ENCODE measurements around the gene ARHGAP10.

Gene ARHGAP10

DNA sequence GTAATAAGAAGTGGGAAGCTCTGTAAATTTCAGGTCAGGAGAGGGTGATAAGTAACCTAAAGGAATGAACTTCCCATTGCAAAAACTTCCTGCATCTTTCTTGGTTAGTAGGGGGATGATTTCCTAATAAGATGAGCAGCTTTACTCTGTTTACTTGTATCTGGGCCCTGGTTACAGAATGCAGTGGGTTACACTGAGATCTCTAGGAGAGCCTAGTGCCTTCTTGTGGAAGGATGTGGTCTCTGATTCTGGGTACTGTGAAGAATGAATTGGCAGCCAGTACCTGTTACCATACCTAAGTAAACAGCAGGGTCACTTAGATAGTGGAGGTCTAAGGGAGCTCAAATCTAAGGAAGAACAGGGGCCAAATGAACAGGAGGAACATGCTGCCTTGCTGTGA is 320.6 kb downstream of the ARHGAP10 start:
- Histone ChIP-seq H3K27ac (no peak overlapping the region), H3K27me3 (ENCODE audit: insufficient read depth, low read depth) (no peaks in the 10 kb centered on the region), H3K36me3 (ENCODE audit: insufficient read depth) (no peaks in the 10 kb centered on the region), H2AFZ (ENCODE audit: low read depth) (no peak overlapping the region), H3K4me1 (ENCODE audit: low read depth, poor library complexity, severe bottlenecking) (peaks cover 24% of the 10 kb centered on the region), H4K20me1 (ENCODE audit: insufficient read depth) (no peaks in the 10 kb centered on the region; the same call in 1 of the 2 replicates), H3K79me2 (ENCODE audit: insufficient read depth, low read depth) (no peaks in the 10 kb centered on the region), H3K4me3 (IDR thresholded peaks at IDR 0.05; ENCODE audit: insufficient read depth, low read depth, low read length) (no peak overlapping the region), H3K9ac (no peak overlapping the region), H3K4me2 (no peak overlapping the region)
- TF ChIP-seq, protein P1, sequence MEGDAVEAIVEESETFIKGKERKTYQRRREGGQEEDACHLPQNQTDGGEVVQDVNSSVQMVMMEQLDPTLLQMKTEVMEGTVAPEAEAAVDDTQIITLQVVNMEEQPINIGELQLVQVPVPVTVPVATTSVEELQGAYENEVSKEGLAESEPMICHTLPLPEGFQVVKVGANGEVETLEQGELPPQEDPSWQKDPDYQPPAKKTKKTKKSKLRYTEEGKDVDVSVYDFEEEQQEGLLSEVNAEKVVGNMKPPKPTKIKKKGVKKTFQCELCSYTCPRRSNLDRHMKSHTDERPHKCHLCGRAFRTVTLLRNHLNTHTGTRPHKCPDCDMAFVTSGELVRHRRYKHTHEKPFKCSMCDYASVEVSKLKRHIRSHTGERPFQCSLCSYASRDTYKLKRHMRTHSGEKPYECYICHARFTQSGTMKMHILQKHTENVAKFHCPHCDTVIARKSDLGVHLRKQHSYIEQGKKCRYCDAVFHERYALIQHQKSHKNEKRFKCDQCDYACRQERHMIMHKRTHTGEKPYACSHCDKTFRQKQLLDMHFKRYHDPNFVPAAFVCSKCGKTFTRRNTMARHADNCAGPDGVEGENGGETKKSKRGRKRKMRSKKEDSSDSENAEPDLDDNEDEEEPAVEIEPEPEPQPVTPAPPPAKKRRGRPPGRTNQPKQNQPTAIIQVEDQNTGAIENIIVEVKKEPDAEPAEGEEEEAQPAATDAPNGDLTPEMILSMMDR (conservative IDR thresholded peaks at IDR 0.05; ENCODE audit: low read depth, low read length), result no peak

DNA sequence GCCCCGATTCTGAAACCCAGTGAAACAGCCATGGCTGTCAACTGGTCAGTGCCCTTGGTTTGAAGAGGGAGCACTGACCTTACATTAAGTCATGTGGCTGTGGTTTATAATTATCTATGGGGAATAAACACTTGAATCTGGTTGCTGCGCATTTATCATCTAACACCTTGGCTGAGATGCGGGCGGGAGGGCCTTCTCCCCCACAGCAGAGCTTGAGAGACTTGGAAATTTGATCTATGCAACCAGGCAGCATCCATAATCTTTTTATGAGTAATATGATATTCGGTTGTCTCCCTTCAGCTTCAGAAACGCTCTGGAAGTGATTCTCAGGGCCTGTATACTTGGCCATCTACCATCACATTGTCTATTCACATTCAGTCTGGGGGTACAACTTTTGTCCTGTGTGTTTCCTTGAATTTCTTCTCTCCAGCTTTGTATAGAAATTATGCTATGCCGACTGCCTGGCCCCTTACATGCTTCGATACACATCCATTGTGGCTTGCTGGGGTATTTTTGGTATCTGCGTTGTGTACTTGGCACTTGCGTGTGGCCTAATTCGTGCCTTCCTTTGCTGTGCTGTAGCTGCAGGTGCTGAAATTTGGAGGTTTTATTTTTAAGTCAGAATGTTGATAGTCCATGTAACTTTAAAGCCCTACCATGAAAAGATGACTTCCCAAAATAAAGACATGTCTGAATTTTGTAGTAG is 321.6 kb downstream of the ARHGAP10 start:
- H3K36me3 ChIP-seq (ENCODE audit: insufficient read depth), result no peaks in the 10 kb centered on the region
- no peaks in the 10 kb centered on the region for H3K79me2 ChIP-seq (ENCODE audit: insufficient read depth, low read depth)
- TF ChIP-seq, protein P1 (conservative IDR thresholded peaks at IDR 0.05; ENCODE audit: low read depth, low read length), result no peak
- H4K20me1 ChIP-seq (ENCODE audit: insufficient read depth), result no peaks in the 10 kb centered on the region; the same call in none of the 2 replicates
- H3K27ac ChIP-seq, result no peak overlapping the region
- H3K4me3 ChIP-seq (IDR thresholded peaks at IDR 0.05; ENCODE audit: insufficient read depth, low read depth, low read length), result no peak overlapping the region
- H3K9ac ChIP-seq, result no peak overlapping the region
- no peak overlapping the region for H3K4me2 ChIP-seq
- H3K27me3 ChIP-seq (ENCODE audit: insufficient read depth, low read depth), result no peaks in the 10 kb centered on the region
- H2AFZ ChIP-seq (ENCODE audit: low read depth), result no peak overlapping the region
- H3K4me1 ChIP-seq (ENCODE audit: low read depth, poor library complexity, severe bottlenecking), result peaks cover 24% of the 10 kb centered on the region

DNA sequence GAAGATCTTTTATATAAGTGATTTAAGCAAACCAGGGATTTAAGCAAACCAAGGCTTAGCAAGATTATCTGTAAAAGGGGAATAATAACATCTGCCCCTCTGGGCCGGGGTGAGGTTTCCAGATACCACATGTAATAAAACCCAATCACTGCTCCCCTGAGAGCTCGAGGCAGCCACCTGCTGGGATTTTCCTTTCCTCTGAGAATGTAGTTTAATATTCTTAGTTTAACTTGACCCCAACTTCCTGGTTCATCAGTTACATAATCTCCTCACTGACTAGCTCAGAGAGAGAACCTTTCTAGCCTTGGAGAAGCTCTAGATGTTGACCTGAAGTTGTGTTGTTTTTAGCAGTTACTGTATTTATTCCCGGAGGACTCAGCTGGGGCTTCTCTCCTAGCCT is 322.4 kb downstream of the ARHGAP10 start:
- Histone ChIP-seq H3K36me3 (ENCODE audit: insufficient read depth) (no peaks in the 10 kb centered on the region), H3K27me3 (ENCODE audit: insufficient read depth, low read depth) (no peaks in the 10 kb centered on the region), H3K9ac (no peak overlapping the region), H3K4me3 (IDR thresholded peaks at IDR 0.05; ENCODE audit: insufficient read depth, low read depth, low read length) (no peak overlapping the region), H3K4me1 (ENCODE audit: low read depth, poor library complexity, severe bottlenecking) (peaks cover 24% of the 10 kb centered on the region), H2AFZ (ENCODE audit: low read depth) (no peak overlapping the region), H3K4me2 (no peak overlapping the region), H4K20me1 (ENCODE audit: insufficient read depth) (no peaks in the 10 kb centered on the region; the same call in none of the 2 replicates), H3K27ac (no peak overlapping the region), H3K79me2 (ENCODE audit: insufficient read depth, low read depth) (no peaks in the 10 kb centered on the region)
- TF ChIP-seq, protein P1 (conservative IDR thresholded peaks at IDR 0.05; ENCODE audit: low read depth, low read length), result no peak

DNA sequence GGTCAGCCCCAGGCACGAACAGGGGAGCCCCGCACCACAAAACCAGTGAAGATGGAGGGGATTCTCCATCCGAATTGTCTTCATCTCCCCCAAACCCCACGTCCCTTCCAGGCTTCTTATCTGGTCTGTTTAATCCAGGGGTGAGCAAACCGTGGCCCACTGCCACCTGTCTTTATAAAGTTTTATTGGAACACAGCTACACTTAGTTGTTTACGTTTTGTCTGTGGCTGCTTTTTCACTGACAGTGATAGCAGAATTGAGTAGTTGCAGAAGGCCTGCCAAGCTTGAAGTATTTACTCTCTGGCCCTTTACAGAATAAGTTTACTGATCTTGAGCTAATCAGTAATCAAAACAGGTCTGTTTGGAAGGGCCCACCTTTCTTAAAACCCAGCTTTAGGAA is 324.0 kb downstream of the ARHGAP10 start:
- Histone ChIP-seq H3K4me1 (ENCODE audit: low read depth, poor library complexity, severe bottlenecking) (peaks cover 24% of the 10 kb centered on the region), H3K27ac (no peak overlapping the region), H3K4me2 (no peak overlapping the region), H2AFZ (ENCODE audit: low read depth) (no peak overlapping the region), H3K9ac (no peak overlapping the region), H3K27me3 (ENCODE audit: insufficient read depth, low read depth) (no peaks in the 10 kb centered on the region), H3K4me3 (IDR thresholded peaks at IDR 0.05; ENCODE audit: insufficient read depth, low read depth, low read length) (no peak overlapping the region), H4K20me1 (ENCODE audit: insufficient read depth) (no peaks in the 10 kb centered on the region; the same call in none of the 2 replicates), H3K36me3 (ENCODE audit: insufficient read depth) (no peaks in the 10 kb centered on the region), H3K79me2 (ENCODE audit: insufficient read depth, low read depth) (no peaks in the 10 kb centered on the region)
- TF ChIP-seq, protein P1 (conservative IDR thresholded peaks at IDR 0.05; ENCODE audit: low read depth, low read length), result no peak

Data from KMS-11 (cell line).